Activated naive CD4-positive, alpha-beta T cell treated with anti-CD3 and anti-CD28 coated beads for 36 hours (primary cell): ENCODE measurements around the gene TAF9B. TPM values are rescaled to one million over a fixed set of nuclear protein-coding genes. Genes with fewer than 3 reads are reported as not detected.
"Not testable (repeated sequence)": the region's sequence is repeated elsewhere in the genome, so short reads cannot be mapped to it uniquely, and the experiment has no call there.

Source experiments
- CTCF ChIA-PET: fragments of 350-600 bp; sonication (Branson Sonifier 250); formaldehyde crosslinking; loops from one replicate; lab custom pipeline; 2021; ENCODE audit warnings: antibody characterized with exemption; lab: Charles Lee
- DNase-seq: peaks from one replicate; pipeline ENCODE4 v3.0.0-alpha.2; 2020
- H3K27ac Mint-ChIP-seq: one replicate; pipeline ENCODE4 v1.8.0; 2021; ENCODE audit warnings: mild to moderate bottlenecking, mixed read lengths
- H3K27me3 Mint-ChIP-seq: one replicate; pipeline ENCODE4 v1.8.0; 2021; ENCODE audit warnings: low read depth, mixed read lengths
- H3K36me3 Mint-ChIP-seq: one replicate; pipeline ENCODE4 v1.8.0; 2021; ENCODE audit warnings: low read depth, mixed read lengths
- H3K4me1 Mint-ChIP-seq: one replicate; pipeline ENCODE4 v1.8.0; 2021; ENCODE audit warnings: low read depth, mixed read lengths
- H3K4me3 Mint-ChIP-seq: one replicate; pipeline ENCODE4 v1.8.0; 2021; ENCODE audit warnings: mild to moderate bottlenecking, moderate library complexity, mixed read lengths
- H3K9me3 Mint-ChIP-seq: one replicate; pipeline ENCODE4 v1.8.0; 2021; ENCODE audit warnings: mixed read lengths
- intact Hi-C: fragments of 100-400 bp; cut with micrococcal nuclease; formaldehyde crosslinking; loops from one replicate; pipeline ENCODE4 v1.15.1; 2023
- total RNA-seq, 2 experiments: library from RNA; stranded (reverse); gene quantifications; one replicate each; pipeline ENCODE4 v1.2.3, GENCODE V29; 2021

The TAF9B gene
- total RNA-seq, 2 experiments from 2014 or later: 25.9 to 27.2 TPM

DNA sequence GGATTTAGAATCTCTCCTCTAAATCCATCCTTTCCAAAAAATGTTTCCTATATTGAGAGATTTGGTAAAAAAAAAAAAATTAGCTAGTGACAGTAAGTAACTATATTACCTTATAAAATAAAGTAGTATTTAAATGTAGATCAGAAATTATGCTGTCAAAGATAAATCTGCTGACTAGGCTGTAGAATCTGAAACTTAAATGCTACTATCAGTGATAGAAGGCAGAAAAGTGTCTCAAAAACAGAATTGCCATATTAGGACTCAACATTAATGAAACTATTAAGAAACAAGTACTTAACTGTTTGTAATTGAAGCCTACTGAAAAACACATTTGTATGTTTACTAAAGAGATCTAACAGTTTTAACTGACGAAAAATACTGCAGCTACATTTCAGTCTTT is 8.3 kb downstream of the TAF9B start:
- H3K36me3 Mint-ChIP-seq: peaks cover 18% of the 10 kb centered on the region
- intact Hi-C loops: loop anchor here (10.0 kb wide), 2 partner anchors 954 to 1274 kb away; no protein-coding TSS in a partner anchor
- CTCF ChIA-PET: no interaction called here
- H3K4me1 Mint-ChIP-seq: no peaks in the 10 kb centered on the region
- H3K27ac Mint-ChIP-seq: peak overlapping the region; percentile 58
- H3K27me3 Mint-ChIP-seq: no peaks in the 10 kb centered on the region
- DNase-seq: no peak
- H3K9me3 Mint-ChIP-seq: no peaks in the 10 kb centered on the region
- no peak overlapping the region for H3K4me3 Mint-ChIP-seq

DNA sequence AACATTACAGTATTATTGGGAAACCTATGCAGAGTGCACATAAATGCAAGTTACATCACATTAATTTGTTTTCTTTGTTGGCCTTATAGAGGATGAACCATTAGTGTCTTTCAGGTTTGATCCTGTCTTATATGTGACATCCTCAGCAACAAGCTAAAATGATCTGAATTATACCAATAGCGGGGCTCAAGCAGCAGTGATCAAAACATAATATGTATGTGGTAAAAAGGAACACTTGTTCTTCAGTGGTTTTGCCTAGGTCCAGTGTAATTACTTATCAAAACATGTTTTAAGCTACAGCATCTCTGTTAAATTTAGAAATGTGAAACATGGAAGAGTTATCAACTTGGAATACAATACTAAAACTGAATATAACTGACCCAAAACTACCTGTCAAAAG is 9.1 kb downstream of the TAF9B start:
- DNase-seq: no peak
- CTCF ChIA-PET: no interaction called here
- Mint-ChIP-seq H3K27ac (peak overlapping the region; percentile 58), H3K9me3 (no peaks in the 10 kb centered on the region), H3K36me3 (peaks cover 14% of the 10 kb centered on the region), H3K4me1 (peaks cover under 1% of the 10 kb centered on the region), H3K27me3 (no peaks in the 10 kb centered on the region), H3K4me3 (no peak overlapping the region)
- intact Hi-C loops: loop anchor here (10.0 kb wide), 2 partner anchors 954 to 1274 kb away; no protein-coding TSS in a partner anchor

DNA sequence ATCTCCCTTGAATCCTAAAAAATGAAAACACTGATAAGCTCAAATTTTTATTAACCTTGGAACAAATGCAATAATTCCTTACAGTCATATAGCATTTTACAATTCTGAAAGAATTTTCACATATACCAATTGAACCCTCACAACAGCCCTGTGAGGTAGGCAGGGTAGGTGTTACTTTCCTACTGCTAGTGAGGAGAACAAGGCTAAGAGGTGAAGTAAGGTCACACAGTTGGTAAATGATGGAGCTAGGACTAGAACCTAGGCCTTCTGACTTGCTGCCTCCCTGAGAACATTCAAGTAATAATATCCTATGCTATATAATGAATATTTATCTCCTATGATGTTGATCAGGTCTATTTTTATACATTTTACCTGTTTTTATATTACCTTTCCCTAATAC is 9.7 kb downstream of the TAF9B start:
- H3K27ac Mint-ChIP-seq: no peak overlapping the region
- no peak overlapping the region for H3K4me3 Mint-ChIP-seq

DNA sequence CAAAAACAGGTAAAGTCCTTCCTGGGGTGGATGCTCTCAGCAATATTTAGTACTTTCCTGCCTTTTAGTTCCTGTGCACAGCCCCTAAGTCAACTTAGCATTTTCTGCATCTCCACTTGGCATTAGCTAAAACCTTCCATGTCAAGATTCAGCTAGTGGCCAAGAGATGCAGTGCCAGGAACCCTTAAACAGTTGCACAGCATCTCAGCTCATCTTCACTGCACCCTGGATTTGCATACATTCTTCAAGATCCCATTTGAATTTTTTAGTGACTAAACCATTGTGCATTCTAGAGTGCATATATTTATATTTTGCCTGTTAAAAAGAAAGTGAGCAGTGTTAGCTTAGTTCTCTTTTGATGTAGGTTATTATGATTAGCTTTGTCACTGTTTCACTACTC is 13.7 kb downstream of the TAF9B start:
- not testable (repeated sequence) for H3K4me3 Mint-ChIP-seq, H3K27me3 Mint-ChIP-seq, DNase-seq, H3K9me3 Mint-ChIP-seq
- intact Hi-C loops: loop anchor here (10.0 kb wide), 1 partner anchor 759 kb away; no protein-coding TSS in a partner anchor
- H3K36me3 Mint-ChIP-seq: peaks cover 28% of the 10 kb centered on the region
- H3K4me1 Mint-ChIP-seq: peaks cover 27% of the 10 kb centered on the region
- CTCF ChIA-PET: interaction anchor here (0.5 kb wide), 1 partner anchor 430 kb away, joined by 4 read pairs; no protein-coding TSS in a partner anchor
- peak overlapping the region; percentile 50 for H3K27ac Mint-ChIP-seq

More for the DNA sequence above, 9.7 kb downstream of the TAF9B start:
- H3K36me3 Mint-ChIP-seq: peaks cover 15% of the 10 kb centered on the region
- CTCF ChIA-PET: no interaction called here
- H3K9me3 Mint-ChIP-seq: no peaks in the 10 kb centered on the region
- H3K4me1 Mint-ChIP-seq: peaks cover 1% of the 10 kb centered on the region
- no peaks in the 10 kb centered on the region for H3K27me3 Mint-ChIP-seq
- intact Hi-C loops: loop anchor here (10.0 kb wide), 3 partner anchors 755 to 1275 kb away; no protein-coding TSS in a partner anchor
- no peak for DNase-seq

DNA sequence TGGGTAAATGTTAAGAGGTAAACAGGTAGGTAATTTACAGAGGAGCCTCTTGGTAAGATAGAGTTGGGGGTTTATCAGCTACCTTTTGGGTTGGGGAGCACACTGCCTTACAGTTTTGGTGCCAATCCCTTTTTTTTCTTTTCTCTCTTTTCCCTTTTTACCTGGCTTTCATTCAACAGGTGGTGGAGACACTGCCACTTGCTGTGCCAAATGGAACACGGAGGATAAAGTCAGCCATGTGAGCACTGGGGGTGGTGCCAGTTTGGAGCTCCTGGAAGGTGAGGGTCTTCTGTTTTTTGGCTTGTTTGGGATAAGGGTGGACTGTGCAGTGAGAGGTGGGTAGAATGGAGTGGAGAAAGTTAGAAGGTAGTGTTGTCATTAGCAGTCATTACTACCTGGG is 14.3 kb downstream of the TAF9B start:
- intact Hi-C loops: loop anchor here (10.0 kb wide), 1 partner anchor 760 kb away; no protein-coding TSS in a partner anchor
- no peaks in the 10 kb centered on the region for H3K27me3 Mint-ChIP-seq
- H3K9me3 Mint-ChIP-seq: no peaks in the 10 kb centered on the region
- no peak for DNase-seq
- no peak overlapping the region for H3K4me3 Mint-ChIP-seq
- no peak overlapping the region for H3K27ac Mint-ChIP-seq
- peaks cover 25% of the 10 kb centered on the region for H3K36me3 Mint-ChIP-seq
- CTCF ChIA-PET: interaction anchor here (0.5 to 1.0 kb wide), 2 partner anchors 12 to 431 kb away, joined by 3 to 4 read pairs; no protein-coding TSS in a partner anchor
- H3K4me1 Mint-ChIP-seq: peaks cover 27% of the 10 kb centered on the region

DNA sequence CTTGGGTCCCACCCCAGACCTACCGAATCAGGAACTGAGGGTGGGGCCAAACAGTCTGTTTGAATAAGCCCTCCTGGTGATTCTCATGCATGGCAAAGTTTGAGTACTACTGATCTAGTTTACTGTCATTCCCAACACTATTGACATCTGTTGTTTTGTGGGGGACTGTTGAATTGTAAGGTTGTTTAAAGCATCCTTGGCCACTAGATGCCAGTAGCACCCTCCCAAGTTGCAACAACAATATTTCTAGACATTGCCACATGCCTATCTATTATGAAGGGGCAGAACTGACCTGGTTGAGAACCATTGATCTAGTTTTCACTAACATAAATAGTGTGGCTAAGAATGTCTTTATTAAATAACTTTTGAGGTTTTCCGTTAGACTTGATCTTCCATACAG is 15.1 kb downstream of the TAF9B start:
- Mint-ChIP-seq H3K27me3 (no peaks in the 10 kb centered on the region), H3K4me1 (peaks cover 33% of the 10 kb centered on the region), H3K9me3 (no peaks in the 10 kb centered on the region), H3K27ac (peak overlapping the region; percentile 68), H3K36me3 (peaks cover 30% of the 10 kb centered on the region), H3K4me3 (no peak overlapping the region)
- intact Hi-C loops: loop anchor here (5.0 to 10.0 kb wide), 2 partner anchors 393 to 760 kb away; no protein-coding TSS in a partner anchor
- CTCF ChIA-PET: interaction anchor here (0.6 kb wide), 1 partner anchor 277 kb away, joined by 3 read pairs; no protein-coding TSS in a partner anchor
- DNase-seq: no peak

DNA sequence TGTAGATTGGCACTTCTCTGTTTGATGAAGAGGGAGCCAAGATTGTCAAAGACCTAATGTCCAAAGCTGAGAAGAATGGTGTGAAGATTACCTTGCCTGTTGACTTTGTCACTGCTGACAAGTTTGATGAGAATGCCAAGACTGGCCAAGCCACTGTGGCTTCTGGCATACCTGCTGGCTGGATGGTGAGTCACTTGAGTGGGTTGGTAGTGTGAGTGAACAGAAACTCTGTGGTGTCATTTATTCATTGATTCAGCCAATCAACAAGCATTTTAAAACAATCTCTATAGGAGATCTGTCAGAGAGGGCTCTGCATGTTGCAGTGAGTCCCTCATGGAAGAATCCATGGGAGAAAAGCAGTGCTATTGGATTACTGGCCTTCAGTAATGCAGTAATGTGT is 16.3 kb downstream of the TAF9B start:
- Mint-ChIP-seq H3K36me3 (peaks cover 35% of the 10 kb centered on the region), H3K27ac (peak overlapping the region; percentile 79), H3K27me3 (no peaks in the 10 kb centered on the region), H3K9me3 (no peaks in the 10 kb centered on the region), H3K4me1 (peaks cover 39% of the 10 kb centered on the region), H3K4me3 (no peak overlapping the region)
- CTCF ChIA-PET: no interaction called here
- peak; percentile 38 for DNase-seq
- intact Hi-C loops: loop anchor here (2.0 to 10.0 kb wide), 3 partner anchors 14 to 762 kb away; no protein-coding TSS in a partner anchor

DNA sequence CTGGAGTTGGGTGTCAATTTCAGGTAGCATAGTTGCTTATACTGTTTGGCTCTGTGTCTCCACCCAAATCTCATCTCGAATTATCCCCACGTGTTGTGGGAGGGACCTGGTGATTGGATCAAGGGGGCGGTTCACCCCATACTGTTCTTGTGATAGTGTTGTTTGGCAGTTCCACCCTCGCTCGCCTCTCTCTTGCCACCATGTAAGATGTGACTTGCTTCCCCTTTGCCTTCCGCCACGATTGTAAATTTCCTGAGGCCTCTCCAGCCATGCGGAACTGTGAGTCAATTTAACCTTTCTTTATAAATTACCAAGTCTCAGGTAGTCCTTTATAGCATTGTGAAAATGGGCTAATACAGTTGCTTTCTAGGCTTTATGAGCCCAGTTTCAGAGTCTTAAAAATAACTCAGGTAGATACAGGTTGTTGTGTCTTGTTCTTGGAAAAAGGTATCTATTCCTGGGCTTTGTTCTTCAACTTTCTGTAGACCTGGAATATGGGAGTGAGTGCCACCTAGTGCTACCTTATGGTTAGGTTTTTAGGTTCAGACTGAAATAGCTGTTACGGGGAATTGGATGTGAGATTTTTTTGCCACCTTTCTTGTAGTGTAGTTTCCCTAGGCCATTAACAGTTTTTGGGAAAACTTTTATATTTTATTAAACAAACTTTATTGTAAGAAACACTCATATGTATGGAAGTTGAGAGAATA is 19.8 kb downstream of the TAF9B start:
- peak; percentile 9 for DNase-seq
- CTCF ChIA-PET: interaction anchor here (1.1 kb wide), 1 partner anchor 11 kb away, joined by 4 read pairs; no protein-coding TSS in a partner anchor
- H3K9me3 Mint-ChIP-seq: no peaks in the 10 kb centered on the region
- H3K4me3 Mint-ChIP-seq: no peak overlapping the region
- H3K36me3 Mint-ChIP-seq: peaks cover 55% of the 10 kb centered on the region
- no peaks in the 10 kb centered on the region for H3K27me3 Mint-ChIP-seq
- intact Hi-C loops: loop anchor here (5.0 to 10.0 kb wide), 2 partner anchors 398 to 765 kb away; no protein-coding TSS in a partner anchor
- peak overlapping the region; percentile 71 for H3K27ac Mint-ChIP-seq
- peaks cover 57% of the 10 kb centered on the region for H3K4me1 Mint-ChIP-seq

DNA sequence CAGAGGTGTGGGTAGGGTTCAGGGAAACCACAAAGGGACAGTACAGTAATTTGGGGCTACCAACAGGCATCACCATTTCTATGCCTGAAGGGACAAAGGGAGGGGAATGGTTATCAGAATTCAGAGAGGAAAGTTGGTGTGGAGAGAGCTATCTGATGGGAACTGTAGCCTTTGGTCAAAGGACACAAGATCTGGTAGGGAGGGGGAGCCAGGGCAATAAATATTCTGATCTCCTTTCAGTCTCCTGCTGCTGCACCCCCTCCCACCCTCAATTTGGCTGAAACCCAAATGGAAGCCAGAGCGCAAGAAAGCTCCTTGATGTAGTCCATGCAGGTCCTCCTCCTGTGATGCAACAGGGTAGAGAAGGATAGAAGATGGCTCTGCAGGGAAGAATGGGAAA is 20.8 kb downstream of the TAF9B start:
- Mint-ChIP-seq H3K9me3 (no peaks in the 10 kb centered on the region), H3K27me3 (no peaks in the 10 kb centered on the region), H3K4me3 (no peak overlapping the region), H3K4me1 (peaks cover 57% of the 10 kb centered on the region), H3K27ac (peak overlapping the region; percentile 69), H3K36me3 (peaks cover 51% of the 10 kb centered on the region)
- CTCF ChIA-PET: no interaction called here
- DNase-seq: no peak
- intact Hi-C loops: no loop called here

DNA sequence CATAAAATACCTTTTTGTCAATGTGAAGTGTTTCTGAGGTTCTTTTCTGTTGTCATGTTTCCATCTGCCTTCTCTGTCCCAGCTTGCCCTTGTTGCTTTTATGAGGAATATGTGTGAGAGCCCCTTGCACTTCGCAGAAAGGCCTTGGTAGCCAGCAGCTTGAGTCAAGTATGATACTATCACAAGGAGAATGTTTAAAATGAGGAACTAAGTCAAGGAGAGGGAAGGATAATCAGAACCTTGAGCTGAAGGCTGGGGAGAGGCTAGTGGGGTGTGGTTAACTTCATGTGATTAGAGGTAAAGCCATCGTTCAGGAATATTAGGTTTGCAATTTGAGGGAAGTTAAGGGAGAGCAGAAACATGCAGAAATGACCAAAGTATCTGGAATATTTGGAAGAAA is 22.7 kb downstream of the TAF9B start:
- H3K4me3 Mint-ChIP-seq: no peak overlapping the region
- intact Hi-C loops: no loop called here
- CTCF ChIA-PET: interaction anchor here (1.2 kb wide), 1 partner anchor 74 kb away, joined by 4 read pairs; no protein-coding TSS in a partner anchor
- H3K4me1 Mint-ChIP-seq: peaks cover 52% of the 10 kb centered on the region
- no peaks in the 10 kb centered on the region for H3K9me3 Mint-ChIP-seq
- no peak for DNase-seq
- H3K27ac Mint-ChIP-seq: peak overlapping the region; percentile 56
- H3K36me3 Mint-ChIP-seq: peaks cover 50% of the 10 kb centered on the region
- no peaks in the 10 kb centered on the region for H3K27me3 Mint-ChIP-seq

DNA sequence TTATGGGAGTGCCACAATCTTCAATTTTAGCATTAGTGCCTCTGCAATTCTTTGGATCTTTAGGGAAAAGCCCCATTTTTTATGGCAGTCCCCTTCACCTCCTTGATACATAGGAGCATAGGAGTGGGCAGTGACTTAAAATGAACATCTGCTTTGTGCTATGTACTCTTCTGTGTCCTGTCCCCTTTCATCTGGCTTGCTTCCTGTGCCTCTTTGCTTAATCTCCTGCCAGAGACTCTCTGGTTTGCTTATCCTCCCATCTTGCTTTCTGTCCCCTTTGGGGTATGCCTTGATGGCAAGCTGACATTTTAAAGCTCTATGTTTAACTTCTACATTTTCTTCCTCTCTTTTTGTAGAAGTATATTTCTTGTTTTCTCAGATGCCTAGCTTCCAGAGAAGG is 23.1 kb downstream of the TAF9B start:
- CTCF ChIA-PET: no interaction called here
- peaks cover 54% of the 10 kb centered on the region for H3K4me1 Mint-ChIP-seq
- no peak for DNase-seq
- H3K4me3 Mint-ChIP-seq: no peak overlapping the region
- peaks cover 51% of the 10 kb centered on the region for H3K36me3 Mint-ChIP-seq
- no peaks in the 10 kb centered on the region for H3K27me3 Mint-ChIP-seq
- peak overlapping the region; percentile 56 for H3K27ac Mint-ChIP-seq
- intact Hi-C loops: no loop called here
- no peaks in the 10 kb centered on the region for H3K9me3 Mint-ChIP-seq

DNA sequence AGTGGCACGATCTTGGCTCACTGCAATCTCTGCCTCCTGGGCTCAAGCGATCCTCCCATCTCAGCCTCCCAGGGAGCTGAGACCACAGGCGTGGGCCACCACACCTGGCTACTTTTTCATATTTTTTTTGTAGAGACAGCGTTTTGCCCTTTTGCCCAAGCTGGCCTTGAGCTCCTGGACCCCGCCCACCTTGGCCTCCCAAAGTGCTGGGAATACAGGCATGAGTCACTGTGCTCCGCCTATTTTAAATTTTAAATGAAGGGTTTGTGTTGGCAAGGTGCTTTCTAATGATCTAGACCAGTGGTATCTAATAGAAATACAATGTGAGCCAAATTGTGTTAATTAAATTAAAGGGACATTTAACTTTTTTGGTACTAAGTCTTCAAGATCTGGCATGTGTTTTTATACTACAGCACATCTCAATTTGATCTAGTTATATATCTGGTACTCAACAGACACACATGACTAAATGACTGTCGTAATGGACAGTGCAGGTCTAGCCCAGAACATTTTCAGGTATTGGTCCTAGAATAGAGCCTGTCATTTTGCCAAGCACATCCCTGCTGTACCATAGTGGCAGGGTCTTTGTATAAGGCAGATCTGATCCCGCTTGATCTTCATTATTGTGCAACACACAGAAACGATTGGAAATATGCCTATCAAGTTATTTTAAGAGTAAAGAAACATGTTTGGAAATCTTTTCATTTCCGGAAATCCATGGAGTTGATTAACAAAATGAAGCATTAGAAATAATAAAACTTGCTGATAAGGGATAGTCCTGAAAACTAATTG is 28.1 kb downstream of the TAF9B start:
- Mint-ChIP-seq H3K36me3 (peaks cover 43% of the 10 kb centered on the region), H3K4me3 (no peak overlapping the region), H3K27ac (no peak overlapping the region), H3K27me3 (no peaks in the 10 kb centered on the region), H3K9me3 (no peaks in the 10 kb centered on the region), H3K4me1 (peaks cover 57% of the 10 kb centered on the region)
- intact Hi-C loops: no loop called here
- CTCF ChIA-PET: no interaction called here
- no peak for DNase-seq
